Measurements from ENCODE around the gene SLC37A2. TPM values are rescaled to one million over a fixed set of nuclear protein-coding genes. Genes with fewer than 3 reads are reported as not detected.

SLC37A2 gene
- total RNA-seq, 4 donors from 2014 or later, result 0.26 to 4.1 (median 0.86) TPM

- TF ChIP-seq POLR2A (IDR thresholded peaks at IDR 0.05) (no peak), CTCF (IDR thresholded peaks at IDR 0.05) (no peak)
- Histone ChIP-seq H3K4me3 (peak overlapping the region; percentile 59 to 77), H3K27ac (no peak overlapping the region), H3K36me3 (no peaks in the 10 kb centered on the region), H3K9me3 (no peaks in the 10 kb centered on the region), H3K4me1 (no peaks in the 10 kb centered on the region), H3K27me3 (no peaks in the 10 kb centered on the region)
- DNase-seq, result no peak
- intact Hi-C loops (cut with DNase I; ENCODE audit: low total_unique reads), result no loop called here
Observed at GRCh38 chr11:125110506-125110905, 47.4 kb downstream of the SLC37A2 start.

GRCh38 chr11:125111001-125111342, 47.9 kb downstream of the SLC37A2 start:
- no peak for TF ChIP-seq POLR2A (IDR thresholded peaks at IDR 0.05)
- no peak for TF ChIP-seq CTCF (IDR thresholded peaks at IDR 0.05)
- no peaks in the 10 kb centered on the region for H3K4me1 ChIP-seq
- H3K9me3 ChIP-seq, result no peaks in the 10 kb centered on the region
- H3K27ac ChIP-seq, result peak overlapping the region; percentile 70 to 78
- no peak for DNase-seq
- H3K36me3 ChIP-seq, result no peaks in the 10 kb centered on the region
- intact Hi-C loops (cut with DNase I; ENCODE audit: low total_unique reads), result no loop called here
- H3K27me3 ChIP-seq, result no peaks in the 10 kb centered on the region
- peak overlapping the region; percentile 59 to 77 for H3K4me3 ChIP-seq

GRCh38 chr11:125111343-125112207, 48.5 kb downstream of the SLC37A2 start, which contains the start of gene TMEM218:
TMEM218 (minus strand) TSS chr11:125111626; CDS start chr11:125102241, 9,385 bp downstream.
- Histone ChIP-seq H3K4me3 (peak within 1 kb of the TSS; percentile 59 to 77), H3K27ac (peak within 1 kb of the TSS; percentile 70 to 78)
- intact Hi-C loops (cut with DNase I; ENCODE audit: low total_unique reads), result no loop called here

GRCh38 chr11:125112208-125112604, 49.1 kb downstream of the SLC37A2 start:
- intact Hi-C loops (cut with DNase I; ENCODE audit: low total_unique reads), result no loop called here
- H3K27me3 ChIP-seq, result no peaks in the 10 kb centered on the region
- peak overlapping the region; percentile 69 to 78 for H3K27ac ChIP-seq
- no peaks in the 10 kb centered on the region for H3K9me3 ChIP-seq
- TF ChIP-seq POLR2A (IDR thresholded peaks at IDR 0.05) (no peak), CTCF (IDR thresholded peaks at IDR 0.05) (no peak)
- DNase-seq, result no peak
- H3K36me3 ChIP-seq, result no peaks in the 10 kb centered on the region
- peak overlapping the region; percentile 13 to 36 for H3K4me3 ChIP-seq
- H3K4me1 ChIP-seq, result no peaks in the 10 kb centered on the region

More at GRCh38 chr11:125111343-125112207, 48.5 kb downstream of the SLC37A2 start, which contains the start of gene TMEM218:
- no peaks in the 10 kb centered on the region for H3K9me3 ChIP-seq
- no peaks in the 10 kb centered on the region for H3K27me3 ChIP-seq
- DNase-seq, result peak; percentile 99
- no peaks in the 10 kb centered on the region for H3K36me3 ChIP-seq
- H3K4me1 ChIP-seq, result no peaks in the 10 kb centered on the region
- TF ChIP-seq CTCF (IDR thresholded peaks at IDR 0.05) (peak in 1 of 4 experiments; percentile 9), POLR2A (IDR thresholded peaks at IDR 0.05) (peak in 1 of 2 donors; percentile 20)

GRCh38 chr11:125114518-125114917, 51.4 kb downstream of the SLC37A2 start:
- intact Hi-C loops (cut with DNase I; ENCODE audit: low total_unique reads), result no loop called here

More at GRCh38 chr11:125114518-125114917, 51.4 kb downstream of the SLC37A2 start:
- Histone ChIP-seq H3K36me3 (no peaks in the 10 kb centered on the region), H3K27ac (no peak overlapping the region), H3K27me3 (no peaks in the 10 kb centered on the region), H3K4me3 (no peak overlapping the region), H3K4me1 (no peaks in the 10 kb centered on the region), H3K9me3 (no peaks in the 10 kb centered on the region)
- DNase-seq, result no peak
- TF ChIP-seq CTCF (IDR thresholded peaks at IDR 0.05) (no peak), POLR2A (IDR thresholded peaks at IDR 0.05) (no peak)
